HepG2 (cell line): ENCODE data around the gene LY6G5B. TPM values are rescaled to one million over a fixed set of nuclear protein-coding genes. Genes with fewer than 3 reads are reported as not detected.

Experiments used
- ATAD3A ChIP-seq: sonication (generic); formaldehyde crosslinking; IDR thresholded peaks from 2 replicates; pipeline ENCODE4 v1.4.0; 2020; ENCODE audit warnings: missing genetic modification reagents
- CBX1 ChIP-seq: IDR thresholded peaks from one replicate; pipeline ENCODE4 v1.6.1; 2016; ENCODE audit warnings: antibody characterized with exemption, low read depth
- ESRRA ChIP-seq: sonication (generic); formaldehyde crosslinking; IDR thresholded peaks from 2 replicates; pipeline ENCODE4 v1.5.1; 2020; ENCODE audit warnings: mild to moderate bottlenecking, low read depth, missing genetic modification reagents
- ETS1 ChIP-seq: sonication (generic); formaldehyde crosslinking; IDR thresholded peaks from 2 replicates; pipeline ENCODE4 v1.4.0; 2020; ENCODE audit warnings: missing genetic modification reagents
- HES4 ChIP-seq: sonication (generic); formaldehyde crosslinking; IDR thresholded peaks from 2 replicates; pipeline ENCODE4 v1.9.0; 2021; ENCODE audit warnings: mild to moderate bottlenecking, missing genetic modification reagents, borderline replicate concordance
- MATR3 ChIP-seq: sonication (generic); formaldehyde crosslinking; IDR thresholded peaks from 2 replicates; pipeline ENCODE4 v1.4.0; 2020; ENCODE audit warnings: missing genetic modification reagents
- TARDBP ChIP-seq: sonication (generic); formaldehyde crosslinking; IDR thresholded peaks from 2 replicates; pipeline ENCODE4 v1.8.0; 2022; ENCODE audit warnings: mild to moderate bottlenecking, missing genetic modification reagents
- ZFAT ChIP-seq: sonication (generic); formaldehyde crosslinking; conservative IDR thresholded peaks from 2 replicates; pipeline ENCODE4 v1.8.1; 2023; ENCODE audit warnings: missing genetic modification reagents, inconsistent platforms
- ZFP37 ChIP-seq: sonication (generic); formaldehyde crosslinking; IDR thresholded peaks from 2 replicates; pipeline ENCODE4 v1.4.0; 2020; ENCODE audit warnings: missing genetic modification reagents, borderline replicate concordance
- ZMAT5 ChIP-seq: sonication (generic); formaldehyde crosslinking; IDR thresholded peaks from 2 replicates; pipeline ENCODE4 v1.5.0; 2020; ENCODE audit warnings: mild to moderate bottlenecking, low read depth, missing genetic modification reagents, borderline replicate concordance
- ZNF317 ChIP-seq: sonication (generic); formaldehyde crosslinking; IDR thresholded peaks from 2 replicates; pipeline ENCODE4 v1.5.0; 2020; ENCODE audit warnings: mild to moderate bottlenecking, missing genetic modification reagents
- ZNF335 ChIP-seq: sonication (generic); formaldehyde crosslinking; IDR thresholded peaks from 2 replicates; pipeline ENCODE4 v1.4.0; 2020; ENCODE audit warnings: missing genetic modification reagents
- ZNF382 ChIP-seq: sonication (generic); formaldehyde crosslinking; IDR thresholded peaks from 2 replicates; pipeline ENCODE4 v1.5.0; 2020; ENCODE audit warnings: missing genetic modification reagents, mild to moderate bottlenecking, borderline replicate concordance
- ZNF513 ChIP-seq: sonication (generic); formaldehyde crosslinking; conservative IDR thresholded peaks from 2 replicates; pipeline ENCODE4 v1.5.0; 2020; ENCODE audit warnings: missing genetic modification reagents
- ZNF567 ChIP-seq: sonication (generic); formaldehyde crosslinking; IDR thresholded peaks from 2 replicates; pipeline ENCODE4 v1.8.1; 2023; ENCODE audit warnings: mild to moderate bottlenecking, missing genetic modification reagents, borderline replicate concordance
- ZNF605 ChIP-seq: sonication (generic); formaldehyde crosslinking; IDR thresholded peaks from 2 replicates; pipeline ENCODE4 v1.8.0; 2022; ENCODE audit warnings: mild to moderate bottlenecking, missing genetic modification reagents
- ZNF790 ChIP-seq: sonication (generic); formaldehyde crosslinking; IDR thresholded peaks from 2 replicates; pipeline ENCODE4 v1.8.0; 2022; ENCODE audit warnings: missing genetic modification reagents, mild to moderate bottlenecking, borderline replicate concordance
- polyA plus RNA-seq, 8 experiments: library from polyadenylated mRNA; depleted of rRNA in 3 of 8; stranded (reverse) in 7 of 8; unstranded in 1 of 8; fragments of >200 nt; fragmentation: Illumina TruSeq in 4 of 8; extraction: Trizol in 4 of 8; gene quantifications; 2 replicates each; pipeline versions ENCODE4 v1.2.1 to v1.2.3, GENCODE V29; 2011 to 2016; ENCODE audit warnings: low read depth in 4 of 8, missing spikeins in 1 of 8, mixed read lengths in 1 of 8; ENCODE audit not compliant: insufficient read depth in 1 of 8
- total RNA-seq, 5 experiments: library from RNA; depleted of rRNA; stranded (reverse); fragments of >200 nt; fragmentation: Illumina TruSeq; extraction: Trizol; gene quantifications; 2 replicates each; pipeline ENCODE4 v1.2.3, GENCODE V29; 2016; ENCODE audit warnings: low read depth in 1 of 5
- TF ChIP-seq, protein P1 (sequence below): sonication (generic); formaldehyde crosslinking; IDR thresholded peaks from 2 replicates; pipeline ENCODE4 v1.8.1; 2023; ENCODE audit warnings: mild to moderate bottlenecking, missing genetic modification reagents
- TF ChIP-seq, protein P2 (sequence below): sonication (generic); formaldehyde crosslinking; IDR thresholded peaks from 2 replicates; pipeline ENCODE4 v1.9.0; 2022; ENCODE audit warnings: missing genetic modification reagents, mild to moderate bottlenecking, borderline replicate concordance
- TF ChIP-seq, protein P3 (sequence below): IDR thresholded peaks from 2 replicates; pipeline ENCODE4 v1.6.1; 2018; ENCODE audit warnings: missing genetic modification reagents
- TF ChIP-seq, protein P4 (sequence below): sonication (generic); formaldehyde crosslinking; IDR thresholded peaks from 2 replicates; pipeline ENCODE4 v1.5.0; 2020; ENCODE audit warnings: missing genetic modification reagents

Gene LY6G5B
- total and polyA plus RNA-seq, 2 of the 13 experiments (the other 11 are each of a cell fraction or from before 2014, with no cell fraction given), result 7.8 to 15.7 TPM

DNA sequence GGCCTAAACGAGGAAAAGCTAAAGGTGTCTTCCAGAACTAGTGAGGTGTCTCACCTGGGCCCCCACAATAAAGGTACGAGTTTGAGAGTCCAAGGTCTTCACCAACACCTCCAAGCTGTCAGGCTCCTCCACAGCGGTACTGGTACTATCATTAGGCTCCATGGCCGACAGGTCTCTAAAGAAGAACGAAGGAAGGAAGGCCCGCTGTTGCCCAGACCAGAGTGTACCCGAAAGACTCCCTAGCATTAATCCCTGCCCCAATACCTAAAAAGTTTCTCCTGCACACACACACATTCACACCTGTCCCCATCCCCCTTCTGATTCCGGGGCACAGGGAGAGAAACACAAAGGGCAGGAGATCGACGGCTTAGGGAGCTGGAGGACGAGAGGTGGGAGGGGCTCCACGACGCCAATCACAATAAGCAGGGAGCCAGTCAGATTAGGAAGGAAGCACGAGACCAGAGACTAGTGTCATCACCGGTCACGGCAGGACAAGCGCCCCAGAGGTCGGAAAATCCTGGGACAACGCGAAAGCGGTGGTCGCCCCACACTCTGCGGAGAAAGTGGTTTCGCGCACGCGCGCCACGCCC lies 18.1 kb upstream of the LY6G5B start (continued):
- TF ChIP-seq, protein P1, sequence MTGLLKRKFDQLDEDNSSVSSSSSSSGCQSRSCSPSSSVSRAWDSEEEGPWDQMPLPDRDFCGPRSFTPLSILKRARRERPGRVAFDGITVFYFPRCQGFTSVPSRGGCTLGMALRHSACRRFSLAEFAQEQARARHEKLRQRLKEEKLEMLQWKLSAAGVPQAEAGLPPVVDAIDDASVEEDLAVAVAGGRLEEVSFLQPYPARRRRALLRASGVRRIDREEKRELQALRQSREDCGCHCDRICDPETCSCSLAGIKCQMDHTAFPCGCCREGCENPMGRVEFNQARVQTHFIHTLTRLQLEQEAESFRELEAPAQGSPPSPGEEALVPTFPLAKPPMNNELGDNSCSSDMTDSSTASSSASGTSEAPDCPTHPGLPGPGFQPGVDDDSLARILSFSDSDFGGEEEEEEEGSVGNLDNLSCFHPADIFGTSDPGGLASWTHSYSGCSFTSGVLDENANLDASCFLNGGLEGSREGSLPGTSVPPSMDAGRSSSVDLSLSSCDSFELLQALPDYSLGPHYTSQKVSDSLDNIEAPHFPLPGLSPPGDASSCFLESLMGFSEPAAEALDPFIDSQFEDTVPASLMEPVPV (CRISPR knock-in tag), result no peak
- TF ChIP-seq ZFAT (CRISPR knock-in tag) (no peak), ATAD3A (CRISPR knock-in tag) (no peak), ESRRA (CRISPR knock-in tag) (0 out of 2 replicates have a peak, but pooled peaks have one; percentile 3), CBX1 (no peak), ZNF317 (CRISPR knock-in tag) (no peak), ZNF513 (CRISPR knock-in tag) (no peak), ZNF790 (CRISPR knock-in tag) (0 out of 2 replicates have a peak, but pooled peaks have one; percentile 62), ZFP37 (no peak), ZMAT5 (CRISPR knock-in tag) (no peak), ZNF605 (CRISPR knock-in tag) (peak; percentile 73; the same call in 1 of the 2 replicates), TARDBP (CRISPR knock-in tag) (no peak; the same call in 1 of the 2 replicates), HES4 (CRISPR knock-in tag) (no peak), ZNF382 (no peak), ZNF567 (CRISPR knock-in tag) (no peak), ZNF335 (CRISPR knock-in tag) (no peak), MATR3 (no peak), ETS1 (CRISPR knock-in tag) (no peak)
- TF ChIP-seq, protein P2, sequence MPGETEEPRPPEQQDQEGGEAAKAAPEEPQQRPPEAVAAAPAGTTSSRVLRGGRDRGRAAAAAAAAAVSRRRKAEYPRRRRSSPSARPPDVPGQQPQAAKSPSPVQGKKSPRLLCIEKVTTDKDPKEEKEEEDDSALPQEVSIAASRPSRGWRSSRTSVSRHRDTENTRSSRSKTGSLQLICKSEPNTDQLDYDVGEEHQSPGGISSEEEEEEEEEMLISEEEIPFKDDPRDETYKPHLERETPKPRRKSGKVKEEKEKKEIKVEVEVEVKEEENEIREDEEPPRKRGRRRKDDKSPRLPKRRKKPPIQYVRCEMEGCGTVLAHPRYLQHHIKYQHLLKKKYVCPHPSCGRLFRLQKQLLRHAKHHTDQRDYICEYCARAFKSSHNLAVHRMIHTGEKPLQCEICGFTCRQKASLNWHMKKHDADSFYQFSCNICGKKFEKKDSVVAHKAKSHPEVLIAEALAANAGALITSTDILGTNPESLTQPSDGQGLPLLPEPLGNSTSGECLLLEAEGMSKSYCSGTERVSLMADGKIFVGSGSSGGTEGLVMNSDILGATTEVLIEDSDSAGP (CRISPR knock-in tag), result no peak
- TF ChIP-seq, protein P3, sequence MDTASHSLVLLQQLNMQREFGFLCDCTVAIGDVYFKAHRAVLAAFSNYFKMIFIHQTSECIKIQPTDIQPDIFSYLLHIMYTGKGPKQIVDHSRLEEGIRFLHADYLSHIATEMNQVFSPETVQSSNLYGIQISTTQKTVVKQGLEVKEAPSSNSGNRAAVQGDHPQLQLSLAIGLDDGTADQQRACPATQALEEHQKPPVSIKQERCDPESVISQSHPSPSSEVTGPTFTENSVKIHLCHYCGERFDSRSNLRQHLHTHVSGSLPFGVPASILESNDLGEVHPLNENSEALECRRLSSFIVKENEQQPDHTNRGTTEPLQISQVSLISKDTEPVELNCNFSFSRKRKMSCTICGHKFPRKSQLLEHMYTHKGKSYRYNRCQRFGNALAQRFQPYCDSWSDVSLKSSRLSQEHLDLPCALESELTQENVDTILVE (CRISPR knock-in tag), result no peak
- TF ChIP-seq, protein P4, sequence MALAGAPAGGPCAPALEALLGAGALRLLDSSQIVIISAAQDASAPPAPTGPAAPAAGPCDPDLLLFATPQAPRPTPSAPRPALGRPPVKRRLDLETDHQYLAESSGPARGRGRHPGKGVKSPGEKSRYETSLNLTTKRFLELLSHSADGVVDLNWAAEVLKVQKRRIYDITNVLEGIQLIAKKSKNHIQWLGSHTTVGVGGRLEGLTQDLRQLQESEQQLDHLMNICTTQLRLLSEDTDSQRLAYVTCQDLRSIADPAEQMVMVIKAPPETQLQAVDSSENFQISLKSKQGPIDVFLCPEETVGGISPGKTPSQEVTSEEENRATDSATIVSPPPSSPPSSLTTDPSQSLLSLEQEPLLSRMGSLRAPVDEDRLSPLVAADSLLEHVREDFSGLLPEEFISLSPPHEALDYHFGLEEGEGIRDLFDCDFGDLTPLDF (CRISPR knock-in tag), result no peak
